ENCODE measurements around the gene CAAP1.

DNA sequence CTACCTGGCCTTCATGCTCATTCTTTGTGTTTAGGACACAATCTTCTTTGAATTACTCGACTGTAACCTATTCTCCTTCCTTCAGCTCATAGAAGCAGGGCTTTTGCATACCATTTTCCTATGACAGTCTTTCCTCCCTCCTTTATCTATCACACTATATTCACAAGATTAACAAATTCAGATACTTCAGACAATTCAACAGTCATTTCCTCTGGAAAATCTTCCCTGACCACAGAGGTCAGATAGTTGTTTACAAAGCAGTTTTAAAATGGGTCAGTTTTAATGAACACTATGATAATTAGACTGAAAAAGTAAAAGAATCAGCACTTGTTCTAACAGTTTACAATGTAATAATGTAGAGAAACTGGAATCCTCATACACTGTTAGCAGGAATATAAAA is 4.3 kb downstream of the CAAP1 start:
- TF ChIP-seq, protein P1, sequence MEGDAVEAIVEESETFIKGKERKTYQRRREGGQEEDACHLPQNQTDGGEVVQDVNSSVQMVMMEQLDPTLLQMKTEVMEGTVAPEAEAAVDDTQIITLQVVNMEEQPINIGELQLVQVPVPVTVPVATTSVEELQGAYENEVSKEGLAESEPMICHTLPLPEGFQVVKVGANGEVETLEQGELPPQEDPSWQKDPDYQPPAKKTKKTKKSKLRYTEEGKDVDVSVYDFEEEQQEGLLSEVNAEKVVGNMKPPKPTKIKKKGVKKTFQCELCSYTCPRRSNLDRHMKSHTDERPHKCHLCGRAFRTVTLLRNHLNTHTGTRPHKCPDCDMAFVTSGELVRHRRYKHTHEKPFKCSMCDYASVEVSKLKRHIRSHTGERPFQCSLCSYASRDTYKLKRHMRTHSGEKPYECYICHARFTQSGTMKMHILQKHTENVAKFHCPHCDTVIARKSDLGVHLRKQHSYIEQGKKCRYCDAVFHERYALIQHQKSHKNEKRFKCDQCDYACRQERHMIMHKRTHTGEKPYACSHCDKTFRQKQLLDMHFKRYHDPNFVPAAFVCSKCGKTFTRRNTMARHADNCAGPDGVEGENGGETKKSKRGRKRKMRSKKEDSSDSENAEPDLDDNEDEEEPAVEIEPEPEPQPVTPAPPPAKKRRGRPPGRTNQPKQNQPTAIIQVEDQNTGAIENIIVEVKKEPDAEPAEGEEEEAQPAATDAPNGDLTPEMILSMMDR (IDR thresholded peaks at IDR 0.05), result no peak
- TF ChIP-seq EP300 (IDR thresholded peaks at IDR 0.05), result no peak
- TF ChIP-seq POLR2AphosphoS5 (IDR thresholded peaks at IDR 0.05), result no peak
- TF ChIP-seq POLR2A (IDR thresholded peaks at IDR 0.05), result no peak
